COLO829 (cell line): ENCODE data around the gene SPATS2.
A peak's percentile ranks its signal among the peaks of the same experiment; 100 is the strongest.

Experiments used
- DNase-seq: peaks from one replicate; pipeline ENCODE4 v3.0.0; 2012; ENCODE audit warnings: low spot score

The SPATS2 gene

DNA sequence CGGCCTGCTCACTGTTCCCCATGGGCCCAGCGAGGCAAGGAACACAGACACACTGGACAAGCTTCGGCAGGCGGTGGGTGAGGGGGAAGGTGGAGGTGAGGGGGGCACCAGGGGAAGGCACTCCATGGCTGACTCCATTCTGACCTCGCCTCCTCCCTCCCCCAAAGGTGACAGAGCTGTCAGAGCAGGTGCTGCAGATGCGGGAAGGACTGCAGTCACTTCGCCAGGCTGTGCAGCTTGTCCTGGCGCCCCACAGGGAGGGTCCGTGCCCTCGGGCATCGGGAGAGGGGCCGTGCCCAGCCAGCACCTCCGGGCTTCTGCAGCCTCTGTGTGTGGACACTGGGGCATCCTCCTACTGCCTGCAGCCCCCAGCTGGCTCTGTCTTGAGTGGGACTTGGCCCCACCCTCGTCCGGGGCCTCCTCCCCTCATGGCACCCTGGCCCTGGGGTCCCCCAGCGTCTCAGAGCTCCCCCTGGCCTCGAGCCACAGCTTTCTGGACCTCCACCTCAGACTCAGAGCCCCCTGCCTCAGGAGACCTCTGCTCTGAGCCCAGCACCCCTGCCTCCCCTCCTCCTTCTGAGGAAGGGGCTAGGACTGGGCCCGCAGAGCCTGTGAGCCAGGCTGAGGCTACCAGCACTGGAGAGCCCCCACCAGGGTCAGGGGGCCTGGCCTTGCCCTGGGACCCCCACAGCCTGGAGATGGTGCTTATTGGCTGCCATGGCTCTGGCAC, 190.1 kb downstream of the SPATS2 start:
- DNase-seq: no peak

DNA sequence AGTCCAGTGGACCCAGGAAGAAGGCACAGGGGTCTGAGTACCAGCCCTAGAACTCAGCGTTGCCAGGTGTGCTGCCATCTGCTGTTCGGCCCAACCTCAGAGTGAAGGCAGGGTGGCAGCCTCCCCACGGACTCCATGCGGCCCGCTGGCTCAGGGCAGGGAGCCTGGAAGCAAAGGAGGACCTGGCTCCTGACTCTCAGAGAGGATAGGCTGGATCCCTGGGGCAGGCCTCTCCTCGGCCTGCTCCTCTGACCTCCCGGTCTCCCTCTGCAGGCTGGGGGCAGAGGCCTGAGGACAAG, 190.6 kb downstream of the SPATS2 start:
- no peak for DNase-seq

DNA sequence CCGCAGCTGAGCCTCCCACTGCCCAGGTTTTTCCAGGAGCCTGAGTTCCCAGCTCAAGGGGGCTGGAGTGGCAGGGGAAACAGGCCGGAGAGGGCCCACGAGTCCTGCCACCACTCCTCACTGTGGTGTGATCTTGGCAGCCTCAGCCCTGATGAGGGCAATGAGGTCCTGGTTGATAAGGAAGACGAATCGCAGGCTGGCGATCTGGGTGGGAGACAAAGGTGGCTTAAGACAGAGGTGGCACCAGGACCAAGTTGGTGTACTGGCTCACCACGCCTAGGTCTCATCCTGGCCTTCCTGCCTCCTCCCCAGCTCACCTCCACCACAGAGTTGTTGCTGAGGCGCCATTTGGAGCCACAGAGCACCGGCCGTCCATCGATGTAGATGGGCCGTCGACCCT, 191.3 kb downstream of the SPATS2 start:
- no peak for DNase-seq

DNA sequence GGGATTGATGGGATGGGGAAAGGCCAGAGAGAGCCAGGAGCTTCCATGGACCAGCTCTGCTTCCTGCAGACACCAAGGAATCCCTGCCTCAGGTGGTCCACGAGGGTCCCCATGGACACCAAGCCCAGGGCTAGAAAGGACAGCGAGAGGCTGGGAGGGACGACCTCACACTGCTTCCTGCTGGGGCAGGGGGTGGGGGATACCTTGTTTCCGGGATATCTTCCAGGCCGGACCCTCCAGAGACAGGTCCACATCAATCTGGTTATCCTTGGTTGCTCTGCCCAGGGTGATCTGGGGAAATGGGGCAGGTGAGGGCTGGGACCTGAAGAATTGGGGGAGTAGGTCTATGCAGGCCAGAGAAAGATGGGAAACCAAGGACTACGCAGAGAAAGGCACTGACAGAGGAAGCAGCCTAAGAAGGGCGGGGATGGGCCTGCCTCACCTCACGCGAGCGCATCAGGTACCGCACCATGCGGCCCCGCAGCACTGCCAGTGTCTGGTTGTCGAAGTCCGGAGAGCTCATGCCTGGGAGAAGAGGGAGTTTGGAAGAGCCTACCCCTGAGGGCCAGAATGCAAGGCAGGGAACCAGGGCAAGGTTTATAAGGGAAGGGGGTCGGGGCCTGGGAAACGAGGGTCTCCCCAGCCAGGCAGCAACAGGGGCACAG, 191.9 kb downstream of the SPATS2 start:
- DNase-seq: no peak

DNA sequence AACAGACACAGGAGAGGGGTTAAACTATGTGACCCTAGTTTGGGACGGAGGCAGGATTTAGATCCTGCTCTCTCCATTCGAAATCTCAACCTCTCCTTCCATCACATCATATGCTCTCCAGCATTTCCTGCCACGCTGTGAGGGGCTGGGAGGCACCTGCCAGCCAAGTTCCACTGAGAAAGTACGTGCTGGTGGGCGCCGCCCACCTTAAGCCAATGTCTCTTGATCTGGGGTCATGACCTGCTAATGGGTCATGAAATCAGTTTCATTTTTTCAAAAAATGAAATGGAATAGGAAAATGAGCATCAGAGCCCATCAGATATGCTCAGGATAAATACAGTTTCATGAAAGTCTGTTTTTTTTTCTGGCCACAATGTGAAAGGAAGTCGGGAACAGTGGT, 193.4 kb downstream of the SPATS2 start:
- DNase-seq: no peak

DNA sequence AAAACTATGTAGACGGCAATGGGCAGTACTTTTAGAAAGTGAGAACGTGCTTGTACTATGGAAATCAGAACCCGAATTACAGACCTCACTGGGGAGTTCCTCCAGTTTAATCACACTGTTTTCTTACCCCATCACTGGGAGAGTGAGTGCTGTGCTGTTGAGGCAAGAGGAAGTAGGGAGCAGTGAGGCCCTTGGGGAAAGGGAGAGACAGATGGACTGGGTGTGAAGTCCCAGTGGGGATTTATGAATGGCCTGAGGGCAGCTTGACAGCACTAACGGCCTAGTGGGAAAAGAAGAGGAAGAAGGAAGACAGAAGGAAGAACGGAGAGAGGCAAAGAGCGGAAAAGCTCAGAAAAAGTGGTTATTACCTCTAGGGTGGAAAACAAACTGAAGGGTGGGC, 195.0 kb downstream of the SPATS2 start:
- no peak for DNase-seq

DNA sequence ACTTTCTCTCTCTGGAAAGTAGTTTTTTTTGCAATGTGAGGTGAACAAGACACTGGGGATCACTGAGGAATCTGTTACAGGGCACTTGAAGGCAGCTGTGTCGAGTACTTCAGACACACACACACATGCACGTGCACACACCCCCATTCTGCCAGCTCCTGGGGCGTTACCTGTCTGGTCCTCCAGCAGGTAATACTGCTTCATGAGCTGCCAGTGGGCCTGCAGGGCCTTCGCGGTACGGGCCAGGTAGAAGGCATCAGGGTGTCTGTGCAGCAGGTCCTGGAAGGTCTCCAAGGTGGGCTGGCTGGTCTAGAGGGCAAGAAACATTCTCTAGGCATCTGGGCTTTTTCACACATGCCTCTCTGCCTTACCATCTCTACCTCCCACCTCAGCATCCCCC, 195.6 kb downstream of the SPATS2 start:
- no peak for DNase-seq

DNA sequence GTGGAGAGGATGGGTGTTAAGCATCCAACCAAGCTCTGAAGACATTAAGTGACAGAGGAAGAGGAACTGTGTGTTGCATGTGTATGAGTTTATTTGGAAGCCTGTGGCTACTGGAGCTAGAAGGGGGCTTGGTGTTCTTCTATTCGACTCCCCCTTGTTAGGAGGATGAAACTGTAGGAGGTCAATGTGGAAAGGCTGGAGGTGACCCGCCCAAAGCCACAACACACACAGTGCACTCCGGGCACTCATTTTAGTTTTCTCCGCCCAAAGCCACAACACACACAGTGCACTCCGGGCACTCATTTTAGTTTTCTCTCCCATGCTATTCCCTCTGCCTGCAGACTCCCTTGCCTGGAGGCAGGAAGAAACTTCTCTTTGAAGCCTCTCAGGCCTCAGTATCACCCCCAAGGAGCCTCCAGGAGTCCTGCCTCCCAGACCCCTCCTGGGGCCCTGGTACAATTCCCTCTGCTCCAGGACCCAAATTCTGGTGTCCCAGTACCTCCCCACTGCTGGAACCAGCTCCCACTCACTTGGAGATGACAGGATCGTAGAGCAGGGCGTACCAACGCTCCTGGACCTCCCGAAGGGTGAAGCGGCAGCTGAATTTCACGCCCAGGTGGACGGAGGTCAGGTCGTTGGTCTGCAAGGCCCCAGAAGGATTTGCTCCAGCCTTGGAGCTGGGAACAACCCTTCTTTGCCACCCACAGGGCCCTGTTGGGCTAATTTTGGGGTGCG, 196.9 kb downstream of the SPATS2 start:
- DNase-seq: no peak

DNA sequence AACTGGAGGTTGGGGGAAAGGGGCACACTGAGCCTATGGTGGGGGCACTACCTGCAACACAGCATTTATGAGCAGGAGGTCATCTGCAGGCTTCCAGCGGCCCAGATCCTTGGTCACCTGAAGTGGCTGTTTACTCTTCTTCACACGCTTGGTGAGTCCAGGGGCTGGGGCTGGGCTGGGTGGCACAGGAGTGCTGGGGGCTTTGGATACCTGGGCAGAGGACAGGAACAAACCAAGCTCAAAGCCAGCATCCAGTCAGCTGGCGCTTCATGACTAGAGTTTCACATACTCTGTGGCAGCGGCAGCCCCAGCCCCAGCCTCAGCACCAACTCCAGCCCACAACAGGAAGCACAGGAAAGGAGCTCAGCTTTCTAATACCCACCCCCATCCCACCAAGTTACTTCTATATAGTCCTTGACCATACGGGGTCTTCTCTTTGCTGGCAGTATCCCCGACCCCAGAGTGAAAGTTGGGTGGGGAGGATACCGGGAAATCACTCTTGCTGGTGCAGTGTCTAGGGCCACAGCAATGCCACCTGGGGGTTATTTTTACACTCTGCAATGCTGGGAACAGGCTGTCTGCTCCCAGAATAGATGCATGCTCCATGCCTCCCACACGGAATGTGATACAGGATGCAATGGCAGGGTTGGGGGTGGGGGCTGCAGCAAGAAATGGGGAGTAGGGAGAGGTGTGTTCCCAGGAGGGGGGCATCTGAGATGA, 197.6 kb downstream of the SPATS2 start:
- DNase-seq: no peak

DNA sequence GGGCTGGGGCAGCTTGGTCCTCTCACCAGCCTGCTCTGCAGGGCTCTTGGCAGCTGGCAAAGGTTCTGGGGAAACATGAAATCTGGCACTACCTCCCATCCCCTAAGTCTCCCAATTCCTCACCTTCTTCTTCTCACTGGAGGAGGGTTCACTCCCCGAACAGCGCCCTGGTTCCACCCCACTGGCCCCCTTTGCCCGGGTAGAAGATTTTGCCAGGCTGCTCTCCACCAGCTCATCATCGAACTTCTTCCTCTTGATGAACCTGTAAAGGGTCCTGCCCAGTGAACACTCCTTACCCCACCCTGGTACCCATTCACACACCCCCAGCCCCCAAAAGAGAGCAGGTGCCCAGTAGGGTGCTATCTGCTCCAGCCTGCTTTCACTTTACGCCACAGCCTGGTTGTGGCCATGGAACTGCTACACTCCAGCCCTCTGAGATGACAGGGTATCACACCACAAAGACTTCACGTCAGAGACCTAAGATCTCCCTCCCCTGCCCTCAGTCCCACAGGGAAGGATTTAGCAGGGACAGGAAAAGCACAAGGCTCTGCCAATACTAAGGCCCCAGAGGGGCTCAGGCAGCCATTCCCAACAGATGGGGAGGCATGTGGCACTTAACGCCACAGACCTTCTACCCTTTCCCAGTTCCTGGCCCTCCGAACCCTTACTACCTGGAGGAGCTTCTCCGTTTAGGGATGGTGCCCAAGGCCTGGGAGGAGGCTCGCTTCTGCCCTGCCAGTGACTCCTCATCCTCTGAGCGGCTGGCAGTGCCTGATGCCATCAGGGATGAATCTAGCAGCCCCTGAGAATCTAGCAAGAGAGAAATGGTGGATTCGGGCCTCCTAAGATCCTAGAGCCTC, 198.4 kb downstream of the SPATS2 start:
- DNase-seq: no peak

DNA sequence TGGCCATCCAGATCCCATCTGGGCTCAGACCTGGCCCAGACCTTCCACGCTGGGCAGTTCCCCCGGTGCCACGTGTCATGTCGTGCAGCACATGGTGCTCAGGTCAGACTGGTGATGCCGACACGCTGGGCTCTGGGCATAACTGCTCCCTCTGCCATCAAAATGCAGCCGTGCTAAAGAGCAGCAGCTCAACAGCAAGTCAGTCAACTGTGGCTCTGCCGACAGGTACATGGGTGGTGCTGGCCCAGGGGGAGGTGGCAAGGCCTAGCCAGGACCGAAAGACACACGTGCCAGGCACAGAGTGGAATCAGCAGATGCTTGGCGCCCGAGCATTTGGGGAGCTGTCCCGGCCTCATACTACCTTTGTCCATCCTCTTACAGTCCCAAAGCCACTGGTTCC, 199.1 kb downstream of the SPATS2 start:
- no peak for DNase-seq

DNA sequence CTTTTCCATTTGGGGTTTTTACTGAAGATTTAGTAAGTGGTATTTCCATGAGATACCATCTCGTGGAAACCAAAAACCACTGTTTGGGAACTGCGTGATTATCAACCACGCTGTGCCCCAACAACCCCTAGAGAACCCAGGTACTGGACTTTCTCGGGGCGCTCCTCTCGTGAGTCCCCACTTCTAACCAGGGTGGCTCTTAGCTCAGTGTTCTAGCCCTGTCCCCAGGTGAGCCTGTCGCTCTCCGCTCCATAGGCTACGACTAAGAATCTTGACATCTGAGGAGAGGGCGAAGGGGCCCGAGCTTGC, 200.0 kb downstream of the SPATS2 start:
- no peak for DNase-seq

DNA sequence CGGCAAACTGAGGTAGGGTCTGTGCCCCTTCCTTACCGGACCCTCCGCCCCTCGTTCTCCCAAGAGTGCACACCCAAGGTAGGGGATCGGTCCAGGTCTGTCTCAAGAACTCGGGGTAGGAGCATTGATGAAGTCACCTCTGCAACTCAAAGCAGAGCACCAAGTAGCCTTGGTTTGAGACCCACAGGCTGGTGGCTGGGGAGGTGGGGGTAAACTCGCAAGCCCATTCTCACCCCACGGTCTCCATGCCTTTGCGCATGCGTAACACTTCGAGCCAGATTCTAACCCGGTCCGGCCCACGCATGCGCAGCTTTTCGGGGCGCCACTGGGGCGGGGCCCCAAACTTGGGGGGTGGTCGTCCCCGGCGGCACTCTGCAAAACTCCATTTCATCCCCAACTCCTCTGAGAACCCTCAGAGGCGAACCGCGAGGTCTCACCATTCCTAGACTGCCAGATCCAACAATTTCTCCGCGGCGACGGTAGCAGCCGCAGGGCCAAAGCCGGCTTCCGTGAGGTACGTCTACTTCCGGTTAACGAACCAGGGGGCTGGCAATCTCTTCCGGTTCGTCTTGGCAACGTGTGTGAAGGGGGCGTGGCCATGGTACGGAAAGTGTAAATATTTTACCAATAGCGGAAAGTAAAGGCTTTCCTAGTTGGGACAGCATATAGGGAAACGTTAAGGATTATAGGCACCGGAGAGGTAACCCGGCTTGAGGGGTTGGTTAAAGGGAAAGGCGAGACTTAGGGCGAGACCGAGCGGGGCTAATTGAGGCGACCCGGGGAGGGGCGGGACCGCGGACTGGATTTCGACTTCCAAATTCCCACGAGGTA, 200.6 kb downstream of the SPATS2 start, which contains the start of gene MCRS1:
Gene MCRS1, minus strand, starts transcription at position 532 of the 831 bp plus-strand sequence. CDS start 1,411 bp downstream, outside the sequence.
- DNase-seq: peak; percentile 93

DNA sequence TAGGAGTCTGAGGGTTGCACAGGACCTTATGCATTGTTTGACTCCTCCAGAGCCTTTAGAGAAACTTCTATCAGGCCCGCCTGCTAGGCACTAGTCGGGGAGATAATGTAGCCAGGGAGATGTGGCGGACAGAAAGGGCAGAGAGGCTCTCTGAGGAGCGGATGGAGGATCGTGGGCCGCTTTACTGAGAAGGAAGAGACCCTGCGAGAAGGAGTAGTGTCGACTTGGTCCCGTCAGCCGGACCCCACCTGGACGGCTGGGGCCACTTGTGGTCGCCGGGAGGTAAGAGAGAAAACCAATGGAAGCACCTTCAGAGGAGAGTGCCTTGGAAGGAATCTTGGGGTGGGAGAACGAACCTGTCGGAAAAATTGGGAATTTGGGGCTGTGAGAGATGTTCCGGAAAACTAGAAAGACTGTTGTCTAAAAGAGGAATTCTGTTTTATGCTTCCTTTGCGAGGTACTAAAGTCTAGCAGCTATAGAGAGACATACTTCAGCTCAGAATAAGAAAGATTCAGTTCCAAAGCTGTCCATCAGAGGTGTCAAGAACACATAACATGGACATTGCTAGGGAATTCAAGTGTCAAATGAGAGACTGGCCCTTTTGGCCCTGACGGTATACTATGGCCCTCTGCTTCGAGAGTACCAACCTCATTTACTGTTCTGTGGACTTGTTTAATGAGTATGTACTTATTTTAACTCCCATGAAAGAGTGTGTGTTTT, 201.3 kb downstream of the SPATS2 start:
- peak; percentile 25 for DNase-seq
